OCI-LY1 (cell line): ENCODE results near the gene AOAH.

Experiments
- CTCF ChIP-seq: fragments of 200-600 bp; sonication (generic), shearing (Covaris generic); IDR thresholded peaks from 2 replicates; pipeline ENCODE4 v1.5.1; 2017; ENCODE audit warnings: mild to moderate bottlenecking, antibody characterized with exemption, low read length, moderate library complexity, mixed read lengths
- EZH2 ChIP-seq: fragments of 200-600 bp; sonication (generic), shearing (Covaris generic); IDR thresholded peaks from 2 replicates; pipeline ENCODE4 v1.8.0; 2017; ENCODE audit warnings: borderline replicate concordance, mixed run types, mild to moderate bottlenecking, antibody characterized with exemption, low read length, moderate library complexity, mixed read lengths

GRCh38 chr7:36670585-36671431 lies 53.5 kb downstream of the AOAH start:
- TF ChIP-seq CTCF (peak; percentile 98), EZH2 (no peak)
